GM23338 (cell line): Measurements from ENCODE around the gene ATG7.

Experiments
- CTCF ChIP-seq, 2 experiments: fragments of 200-600 bp in 1 of 2; sonication (generic) in 1 of 2; conservative IDR thresholded peaks; 2 replicates each; pipeline versions ENCODE4 v1.5.1 to v1.6.1; 2016 to 2017; ENCODE audit warnings: antibody characterized with exemption in 2 of 2, low read depth in 2 of 2, mild to moderate bottlenecking in 2 of 2, moderate library complexity in 1 of 2
- EZH2phosphoT487 ChIP-seq: fragments of 200-600 bp; sonication (generic); IDR thresholded peaks from one replicate; pipeline ENCODE4 v1.8.1; 2018; ENCODE audit warnings: antibody characterized with exemption; ENCODE audit not compliant: unreplicated experiment
- POLR2AphosphoS5 ChIP-seq: IDR thresholded peaks from 2 replicates; pipeline ENCODE4 v1.6.1; 2016; ENCODE audit warnings: antibody characterized with exemption, low read depth
- ZNF331 ChIP-seq: fragments of 250-450 bp; sonication (Bioruptor Pico); IDR thresholded peaks from 2 replicates; pipeline ENCODE4 v1.5.0; 2020; ENCODE audit warnings: low read depth, mild to moderate bottlenecking, moderate library complexity

GRCh38 chr3:11510001-11510340 is 237.8 kb downstream of the ATG7 start:
- TF ChIP-seq CTCF (conservative IDR thresholded peaks at IDR 0.05; ENCODE audit: low read depth in 2 of 2) (no peak), EZH2phosphoT487 (no peak), POLR2AphosphoS5 (no peak), ZNF331 (CRISPR knock-in tag) (no peak)
